NT2/D1 (cell line): ENCODE measurements around the gene FAM171A1.

Source experiments
- SUZ12 ChIP-seq: IDR thresholded peaks from 2 replicates; pipeline ENCODE4 v1.6.1; 2011; ENCODE audit not compliant: insufficient read length, insufficient read depth; ENCODE audit errors: extremely low read depth
- YY1 ChIP-seq: IDR thresholded peaks from 2 replicates; pipeline ENCODE4 v1.6.1; 2011; ENCODE audit not compliant: insufficient read length, insufficient read depth

DNA sequence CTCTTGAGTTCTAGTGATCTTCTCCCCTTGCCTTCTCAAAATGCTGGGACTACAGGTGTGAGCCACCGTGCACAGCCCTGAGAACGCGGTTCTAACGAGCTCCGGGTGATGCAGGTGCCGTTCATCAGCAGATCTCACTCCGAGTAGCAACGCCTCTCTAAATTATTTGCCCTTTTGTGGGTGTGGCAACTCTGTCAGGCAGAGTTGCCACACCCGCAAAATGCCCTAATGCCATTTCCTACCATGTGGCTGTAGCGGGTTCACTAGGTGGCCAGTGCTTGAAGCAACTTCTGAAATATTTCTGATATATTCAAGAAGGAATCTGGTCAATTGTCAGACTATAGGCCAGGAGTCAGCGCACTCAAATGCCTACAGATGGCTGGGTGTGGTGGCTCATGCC lies 139.7 kb downstream of the FAM171A1 start:
- TF ChIP-seq SUZ12 (no peak), YY1 (no peak)
